ENCODE data around the gene AGO4.

DNA sequence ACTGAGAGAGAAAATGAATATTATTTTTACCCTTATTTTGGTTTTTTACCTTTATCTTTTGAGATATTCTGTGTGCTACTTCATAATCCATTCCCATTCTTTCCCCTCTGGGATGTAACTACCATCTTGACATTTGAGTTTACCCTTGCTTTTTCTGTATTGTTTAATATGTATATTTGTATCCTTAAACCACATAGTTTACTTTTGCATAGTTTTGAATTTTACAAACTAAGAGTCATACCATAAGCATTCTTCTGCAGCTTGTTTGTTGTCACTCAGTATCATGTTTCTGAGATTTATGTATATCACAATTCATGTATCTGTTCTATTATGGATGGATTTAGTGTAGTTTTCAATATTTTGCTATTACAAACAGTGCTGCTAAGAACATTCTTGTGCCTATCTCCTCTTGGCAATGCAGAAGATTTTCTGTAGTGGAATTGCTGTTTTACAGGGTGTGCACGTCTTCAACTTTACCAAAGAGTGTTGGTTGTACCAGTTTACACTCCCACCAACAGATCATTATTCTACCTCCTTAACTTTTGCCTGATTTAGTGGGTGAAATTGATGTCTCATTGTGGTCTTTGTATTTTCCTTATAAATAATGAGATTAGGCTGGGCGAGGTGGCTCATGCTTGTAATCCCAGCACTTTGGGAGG lies 63.0 kb downstream of the AGO4 start:
- no peak for TF ChIP-seq EP300 (IDR thresholded peaks at IDR 0.05)
- TF ChIP-seq, protein P1, sequence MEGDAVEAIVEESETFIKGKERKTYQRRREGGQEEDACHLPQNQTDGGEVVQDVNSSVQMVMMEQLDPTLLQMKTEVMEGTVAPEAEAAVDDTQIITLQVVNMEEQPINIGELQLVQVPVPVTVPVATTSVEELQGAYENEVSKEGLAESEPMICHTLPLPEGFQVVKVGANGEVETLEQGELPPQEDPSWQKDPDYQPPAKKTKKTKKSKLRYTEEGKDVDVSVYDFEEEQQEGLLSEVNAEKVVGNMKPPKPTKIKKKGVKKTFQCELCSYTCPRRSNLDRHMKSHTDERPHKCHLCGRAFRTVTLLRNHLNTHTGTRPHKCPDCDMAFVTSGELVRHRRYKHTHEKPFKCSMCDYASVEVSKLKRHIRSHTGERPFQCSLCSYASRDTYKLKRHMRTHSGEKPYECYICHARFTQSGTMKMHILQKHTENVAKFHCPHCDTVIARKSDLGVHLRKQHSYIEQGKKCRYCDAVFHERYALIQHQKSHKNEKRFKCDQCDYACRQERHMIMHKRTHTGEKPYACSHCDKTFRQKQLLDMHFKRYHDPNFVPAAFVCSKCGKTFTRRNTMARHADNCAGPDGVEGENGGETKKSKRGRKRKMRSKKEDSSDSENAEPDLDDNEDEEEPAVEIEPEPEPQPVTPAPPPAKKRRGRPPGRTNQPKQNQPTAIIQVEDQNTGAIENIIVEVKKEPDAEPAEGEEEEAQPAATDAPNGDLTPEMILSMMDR (IDR thresholded peaks at IDR 0.05) = no peak
- no peak for TF ChIP-seq POLR2A (IDR thresholded peaks at IDR 0.05)
